Measurements from ENCODE around the gene HNRNPUL2. TPM values are rescaled to one million over a fixed set of nuclear protein-coding genes. Genes with fewer than 3 reads are reported as not detected.
A peak's percentile ranks its signal among the peaks of the same experiment; 100 is the strongest.

The HNRNPUL2 gene
- total and polyA plus RNA-seq, 9 of the 15 experiments (the other 6 are each of a cell fraction or from before 2014, with no cell fraction given): 0.89 to 44.3 (median 15.2) TPM

- Histone ChIP-seq H3K9ac (ENCODE audit: insufficient read depth in 1 of 2, low read depth in 2 of 2, low read length in 2 of 2) (peak overlapping the region; percentile 85 to 100), H2AFZ (ENCODE audit: low read depth, low read length) (peak overlapping the region; percentile 77), H3K27me3 (ENCODE audit: control insufficient read depth in 2 of 2, insufficient read depth in 2 of 2, low read length in 2 of 2) (no peaks in the 10 kb centered on the region), H3K79me2 (ENCODE audit: control insufficient read depth, insufficient read depth, low read length) (peaks cover 69% of the 10 kb centered on the region), H3K36me3 (ENCODE audit: control insufficient read depth, insufficient read depth, low read length) (peaks cover 48% of the 10 kb centered on the region), H3K4me1 (replicated peaks in 1 of 2; ENCODE audit: control insufficient read depth in 2 of 2, insufficient read depth in 2 of 2, low read length in 2 of 2) (peaks cover 15 to 39% of the 10 kb centered on the region in 2 experiments; a peak in 4 of 5 replicates), H3K4me2 (ENCODE audit: insufficient read depth, low read length) (peak overlapping the region; percentile 97), H3K9me3 (replicated peaks; ENCODE audit: control insufficient read depth, insufficient read depth, low read depth, low read length) (no peaks in the 10 kb centered on the region), H3K4me3 (peak overlapping the region; percentile 73), H3K9me1 (ENCODE audit: control insufficient read depth, insufficient read depth, low read length) (no peaks in the 10 kb centered on the region), H4K20me1 (replicated peaks; ENCODE audit: control insufficient read depth, insufficient read depth, low read length) (peaks cover 7% of the 10 kb centered on the region; the same call in 1 of the 2 replicates), H3K27ac (ENCODE audit: extremely low read depth, low read depth, low read length) (peak overlapping the region; percentile 80)
- in situ Hi-C loops (cut with MboI): no loop called here
- WGBS (ENCODE audit: insufficient coverage, low coverage, missing lambda C conversion rate): under 1% methylated on average over 31 of the region's 36 CpGs
- POLR2A ChIA-PET: interaction anchor here (0.6 to 8.8 kb wide), 57 partner anchors 8 to 1041 kb away, joined by 3 to 161 read pairs (median 5); partner anchors contain the start of genes B3GAT3, EEF1G, EML3 and GANAB
- FAIRE-seq (no peak), ATAC-seq (peak; percentile 44), DNase-seq (ENCODE audit: extremely low read depth in 1 of 4, low spot score in 3 of 4) (peak in 3 of 4 experiments; percentile 12 to 67 (median 53))
- intact Hi-C loops (cut with micrococcal nuclease): loop anchor here (2.0 to 5.0 kb wide), 2 partner anchors 18 to 178 kb away; partner anchors contain the start of gene GANAB
- BruUV-seq (replicated peaks): TSS peak; percentile 62
- CTCF ChIA-PET (ENCODE audit: low intra/inter-chr PET ratio): no interaction called here
- TF ChIP-seq HDGF (IDR thresholded peaks at IDR 0.05): 0 out of 2 replicates have a peak, but pooled peaks have one; percentile 46
- no peak for TF ChIP-seq ESRRA (IDR thresholded peaks at IDR 0.05; ENCODE audit: borderline replicate concordance, low read depth)
- TF ChIP-seq YBX1 (IDR thresholded peaks at IDR 0.05): no peak
- no peak for TF ChIP-seq REST (IDR thresholded peaks at IDR 0.05; ENCODE audit: borderline replicate concordance)
- TF ChIP-seq REST (CRISPR knock-in tag; IDR thresholded peaks at IDR 0.05; ENCODE audit: low read depth): peak; percentile 10; the same call in 1 of the 2 replicates
- TF ChIP-seq NR2C2 (CRISPR knock-in tag; IDR thresholded peaks at IDR 0.05): 0 out of 2 replicates have a peak, but pooled peaks have one; percentile 18
- TF ChIP-seq NR2C2 (tag; IDR thresholded peaks at IDR 0.05): no peak
- 0 out of 2 replicates have a peak, but pooled peaks have one; percentile 18 for TF ChIP-seq ZBTB2 (IDR thresholded peaks at IDR 0.05)
- peak; percentile 34; the same call in 1 of the 2 replicates for TF ChIP-seq ERF (CRISPR knock-in tag; IDR thresholded peaks at IDR 0.05)
- TF ChIP-seq BCOR (IDR thresholded peaks at IDR 0.05): peak; percentile 43
Measured at GRCh38 chr11:62664405-62665074, 62.7 kb downstream of the HNRNPUL2 start.
